Fibroblast of the aortic adventitia (primary cell): Measurements from ENCODE around the gene CD2BP2. TPM values are rescaled to one million over a fixed set of nuclear protein-coding genes. Genes with fewer than 3 reads are reported as not detected.
A peak's percentile ranks its signal among the peaks of the same experiment; 100 is the strongest.

ENCODE experiments used
- DNase-seq: peaks from one replicate; pipeline ENCODE4 v3.0.0-alpha.2; 2010; ENCODE audit warnings: low read depth
- H3K4me3 ChIP-seq: 2 replicates; pipeline ENCODE4 v1.5.1; 2011; ENCODE audit warnings: low read depth, mild to moderate bottlenecking, control low read depth, low read length, moderate library complexity
- total RNA-seq: library from RNA; depleted of rRNA; stranded (reverse); fragments of >200 nt; gene quantifications from 2 replicates; pipeline ENCODE4 v1.2.3, GENCODE V29; 2012; ENCODE audit warnings: low replicate concordance
- TF ChIP-seq, protein P1 (sequence below): IDR thresholded peaks from 2 replicates; pipeline ENCODE4 v1.5.1; 2011; ENCODE audit warnings: mild to moderate bottlenecking, low read length, control low read depth, inconsistent platforms; ENCODE audit not compliant: insufficient read depth

Gene CD2BP2
- total RNA-seq, 1 donor, result 25.2 TPM

DNA sequence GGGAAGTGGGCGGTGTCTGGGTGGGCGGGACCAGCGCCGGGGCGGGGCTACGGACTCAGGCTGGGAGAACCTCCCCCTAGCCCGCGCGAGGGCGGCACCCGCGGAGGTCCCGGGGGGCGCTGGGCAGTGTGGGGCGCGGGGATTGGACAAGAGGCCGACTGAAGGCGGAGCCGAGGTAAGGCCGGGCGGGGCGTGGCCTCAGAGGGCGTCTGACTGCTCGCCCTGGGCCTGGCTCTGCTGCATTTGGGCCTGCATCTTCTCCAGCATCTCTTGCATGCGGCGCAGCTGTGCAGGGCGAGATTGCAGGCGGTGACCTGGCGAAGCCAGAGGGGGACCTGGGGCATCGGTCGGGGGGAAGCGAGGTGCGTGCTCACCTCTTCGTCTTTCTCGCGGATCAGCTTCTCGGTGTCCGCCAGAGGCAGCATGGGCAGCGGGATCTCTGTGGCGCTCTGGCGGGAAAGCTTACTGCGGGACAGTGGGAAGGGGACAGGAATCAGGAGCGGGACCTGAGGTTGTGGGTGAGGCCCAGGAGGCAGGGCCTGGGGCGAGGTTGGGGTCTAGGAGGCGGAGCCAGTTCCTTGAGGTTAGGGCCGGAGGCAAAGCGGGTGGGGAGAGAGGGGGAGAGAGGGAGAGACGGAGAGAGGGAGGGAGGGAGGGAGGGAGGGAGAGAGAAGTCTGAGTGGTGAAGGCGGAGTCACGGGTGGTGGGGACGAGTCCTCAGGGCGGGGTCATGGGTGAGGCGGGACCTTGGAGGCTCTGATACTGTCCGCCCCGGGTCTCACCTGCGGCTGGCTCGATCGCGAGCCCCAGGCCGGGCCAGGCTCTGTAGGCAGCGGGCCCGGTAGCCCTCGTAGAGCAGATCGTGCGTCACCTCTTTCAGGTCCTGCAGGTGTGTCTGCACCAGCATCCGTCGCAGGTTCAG lies 23.4 kb upstream of the CD2BP2 start:
- DNase-seq, result peak; percentile 95
- H3K4me3 ChIP-seq, result peak overlapping the region; percentile 83
- TF ChIP-seq, protein P1, sequence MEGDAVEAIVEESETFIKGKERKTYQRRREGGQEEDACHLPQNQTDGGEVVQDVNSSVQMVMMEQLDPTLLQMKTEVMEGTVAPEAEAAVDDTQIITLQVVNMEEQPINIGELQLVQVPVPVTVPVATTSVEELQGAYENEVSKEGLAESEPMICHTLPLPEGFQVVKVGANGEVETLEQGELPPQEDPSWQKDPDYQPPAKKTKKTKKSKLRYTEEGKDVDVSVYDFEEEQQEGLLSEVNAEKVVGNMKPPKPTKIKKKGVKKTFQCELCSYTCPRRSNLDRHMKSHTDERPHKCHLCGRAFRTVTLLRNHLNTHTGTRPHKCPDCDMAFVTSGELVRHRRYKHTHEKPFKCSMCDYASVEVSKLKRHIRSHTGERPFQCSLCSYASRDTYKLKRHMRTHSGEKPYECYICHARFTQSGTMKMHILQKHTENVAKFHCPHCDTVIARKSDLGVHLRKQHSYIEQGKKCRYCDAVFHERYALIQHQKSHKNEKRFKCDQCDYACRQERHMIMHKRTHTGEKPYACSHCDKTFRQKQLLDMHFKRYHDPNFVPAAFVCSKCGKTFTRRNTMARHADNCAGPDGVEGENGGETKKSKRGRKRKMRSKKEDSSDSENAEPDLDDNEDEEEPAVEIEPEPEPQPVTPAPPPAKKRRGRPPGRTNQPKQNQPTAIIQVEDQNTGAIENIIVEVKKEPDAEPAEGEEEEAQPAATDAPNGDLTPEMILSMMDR, result peak; percentile 37

DNA sequence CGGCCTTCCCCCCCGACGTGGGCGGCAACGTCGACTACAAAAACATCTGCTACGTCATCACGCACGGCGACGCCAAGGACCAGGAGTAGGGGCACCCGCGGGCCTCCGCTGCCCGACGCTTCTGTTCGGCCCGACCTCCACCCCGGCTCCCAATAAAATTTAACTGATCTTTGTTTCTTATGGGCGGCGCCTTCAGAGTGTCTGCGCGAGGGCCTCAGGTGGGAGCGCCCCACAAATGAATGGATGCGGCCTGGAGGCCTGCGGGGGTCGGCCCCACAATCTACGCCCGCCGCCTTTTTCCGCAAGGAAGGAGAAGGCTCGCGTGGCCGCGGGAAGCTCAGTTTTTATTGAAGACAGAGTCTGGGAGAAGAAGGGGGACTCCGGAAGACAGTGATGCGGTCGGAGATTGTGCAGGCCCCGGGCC lies 22.7 kb upstream of the CD2BP2 start:
- peak; percentile 88 for DNase-seq
- H3K4me3 ChIP-seq, result peak overlapping the region; percentile 63
- TF ChIP-seq, protein P1, result no peak

DNA sequence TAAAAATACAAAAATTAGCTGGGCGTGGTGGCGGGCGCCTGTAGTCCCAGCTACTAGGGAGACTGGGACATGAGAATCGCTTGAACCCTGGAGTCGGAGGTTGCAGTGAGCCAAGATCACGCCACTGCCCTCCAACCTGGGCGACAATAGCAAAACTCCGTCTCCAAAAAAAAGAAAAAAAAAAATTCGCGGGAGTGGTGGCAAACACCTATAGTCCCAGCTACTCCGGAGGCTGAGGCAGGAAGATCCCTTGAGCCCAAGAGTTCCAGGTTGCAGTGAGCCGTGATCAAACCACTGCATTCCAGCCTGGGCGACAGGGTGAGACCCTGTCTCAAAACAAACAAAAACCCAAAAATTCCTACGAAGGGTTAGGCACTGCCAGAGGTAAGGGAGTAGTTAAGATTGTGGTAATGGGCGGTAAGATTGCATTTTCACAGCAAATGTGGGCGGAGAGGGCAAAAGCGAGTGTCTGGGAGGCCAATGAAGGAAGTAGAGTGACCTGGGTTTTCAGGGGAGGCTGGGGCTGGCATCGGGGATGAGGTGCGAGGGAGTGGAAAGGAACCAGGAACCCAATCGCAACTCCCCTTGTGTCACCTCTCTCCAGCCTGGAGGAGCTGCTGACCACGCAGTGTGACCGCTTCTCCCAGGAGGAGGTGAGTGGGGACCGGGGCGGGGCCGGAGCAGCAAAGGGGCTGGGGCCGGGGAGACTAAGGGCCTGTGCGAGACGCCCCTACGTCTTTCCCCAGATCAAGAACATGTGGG lies 22.1 kb upstream of the CD2BP2 start:
- DNase-seq, result no peak
- peak overlapping the region; percentile 44 for H3K4me3 ChIP-seq
- TF ChIP-seq, protein P1, result no peak

DNA sequence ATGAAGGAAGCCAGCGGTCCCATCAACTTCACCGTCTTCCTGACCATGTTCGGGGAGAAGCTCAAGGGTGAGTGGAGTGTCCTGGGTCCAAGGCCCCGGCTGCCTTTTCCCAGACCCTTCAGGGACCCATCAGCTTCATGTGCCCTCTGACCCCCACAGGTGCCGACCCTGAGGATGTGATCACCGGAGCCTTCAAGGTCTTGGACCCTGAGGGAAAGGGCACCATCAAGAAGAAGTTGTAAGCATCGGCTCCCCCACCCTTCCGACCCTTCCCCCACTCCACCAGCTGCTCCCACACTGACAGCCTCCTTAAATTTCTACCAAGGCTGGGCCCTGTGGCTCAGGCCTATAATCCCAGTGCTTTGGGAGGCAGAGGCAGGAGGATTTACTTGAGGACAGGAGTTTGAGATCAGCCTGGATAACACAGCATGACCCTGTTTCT lies 21.4 kb upstream of the CD2BP2 start:
- DNase-seq, result no peak
- TF ChIP-seq, protein P1, result no peak
- no peak overlapping the region for H3K4me3 ChIP-seq

DNA sequence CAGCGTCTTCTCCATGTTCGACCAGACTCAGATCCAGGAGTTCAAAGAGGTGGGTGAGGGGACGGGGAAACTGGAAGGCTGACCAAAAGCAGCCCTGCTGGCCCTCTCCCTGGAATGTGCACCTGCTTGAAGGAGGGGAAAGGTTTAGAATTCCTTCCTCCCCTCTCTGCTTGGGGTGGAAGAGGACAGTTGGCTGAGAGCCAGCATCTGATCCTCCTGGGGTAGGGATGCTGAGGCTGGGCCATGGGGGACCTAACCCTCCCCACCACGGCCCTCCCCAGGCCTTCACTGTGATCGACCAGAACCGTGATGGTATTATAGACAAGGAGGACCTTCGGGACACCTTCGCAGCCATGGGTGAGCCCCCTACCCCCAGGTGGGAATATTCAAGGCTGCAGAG lies 20.8 kb upstream of the CD2BP2 start:
- TF ChIP-seq, protein P1, result no peak
- no peak for DNase-seq
- H3K4me3 ChIP-seq, result no peak overlapping the region

DNA sequence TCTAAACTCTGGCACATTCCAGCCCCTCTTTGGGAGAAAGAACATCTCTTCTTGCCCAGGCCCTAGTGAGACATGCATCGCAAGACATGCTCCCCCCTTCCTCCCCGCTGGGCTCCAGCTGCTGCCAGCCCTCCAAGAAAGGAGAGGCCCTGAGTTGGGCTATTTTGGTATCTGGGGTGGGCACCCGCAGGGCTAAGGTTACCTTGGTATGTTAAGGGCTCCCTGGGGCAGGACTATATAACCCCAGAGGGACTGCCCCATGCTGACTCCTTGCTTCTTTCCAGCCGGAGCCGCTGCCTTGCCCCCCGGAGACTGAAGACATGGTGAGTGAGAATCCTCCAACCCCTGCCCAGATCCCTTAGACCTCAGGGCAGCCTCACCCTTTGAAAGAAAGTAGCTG lies 19.4 kb upstream of the CD2BP2 start, which contains the start of gene MYL11:
TSS of gene MYL11 (plus strand) at position 265 of the 400 bp plus-strand sequence. CDS start at position 321, 56 bp downstream.
- no peak within 1 kb of the TSS for H3K4me3 ChIP-seq
- no peak for DNase-seq
- TF ChIP-seq, protein P1, result no peak
